Measurements from ENCODE around the gene TMEM147.

Gene TMEM147

DNA sequence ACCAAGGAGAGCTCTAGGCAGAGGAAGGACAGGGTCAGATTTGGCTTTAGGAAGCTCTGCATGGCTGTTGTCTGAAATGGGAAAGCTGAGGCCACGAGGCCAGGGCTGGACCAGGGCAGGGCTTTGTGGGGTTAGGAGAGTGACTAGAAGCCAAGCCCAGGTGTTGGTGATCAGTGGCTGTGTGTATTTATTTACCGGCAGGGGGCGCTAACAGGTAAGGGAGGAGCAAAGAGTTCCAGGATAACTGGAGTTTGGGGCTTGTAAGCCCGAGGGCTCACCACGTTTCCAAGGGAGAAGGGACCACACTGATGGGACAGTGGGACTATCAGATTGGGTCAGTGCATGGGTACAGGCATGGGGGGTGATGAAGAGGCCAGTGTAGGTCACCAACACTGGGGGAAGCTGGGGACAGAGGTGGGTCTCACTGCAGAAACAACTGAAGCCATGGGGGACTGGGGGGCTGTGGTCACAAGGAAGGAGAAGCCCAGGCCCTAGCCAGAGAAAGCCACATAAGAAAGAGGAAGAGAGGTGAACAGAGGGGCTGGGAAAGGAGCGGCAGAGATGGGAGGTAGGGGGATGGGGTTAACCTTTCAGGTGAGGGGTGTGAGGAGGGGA lies 3.9 kb downstream of the TMEM147 start:
- peak; percentile 42 for DNase-seq

DNA sequence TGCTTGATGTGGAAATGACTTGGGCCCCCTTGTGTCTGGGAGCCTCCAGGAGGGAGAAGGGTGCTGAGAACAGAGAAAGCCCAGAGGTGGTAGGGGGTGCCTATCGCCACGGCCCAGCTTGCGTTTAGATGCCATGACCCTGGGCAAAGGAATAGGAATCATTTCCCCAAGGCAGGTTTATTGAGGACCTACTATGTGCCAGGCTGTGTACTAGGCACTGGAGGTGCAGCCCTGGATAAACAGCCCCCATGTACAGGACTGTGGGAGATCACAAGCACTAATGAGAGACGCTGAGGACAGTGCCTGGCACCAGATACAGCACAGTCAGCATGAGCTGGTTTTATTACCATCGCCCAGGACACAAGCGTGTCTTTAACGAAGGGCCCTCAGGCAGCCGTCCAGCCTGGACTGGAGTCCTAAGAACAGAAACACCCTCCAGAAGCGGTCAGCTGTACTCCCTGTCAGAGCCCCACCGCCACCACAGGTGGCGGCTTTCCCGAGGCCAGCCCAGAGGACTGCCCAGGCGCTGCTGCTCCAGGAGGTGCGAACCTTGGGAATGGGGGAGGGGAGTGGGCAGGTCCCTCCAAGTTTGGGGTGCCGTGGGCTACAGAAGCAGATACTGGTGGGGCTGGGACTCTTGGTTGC lies 4.6 kb downstream of the TMEM147 start:
- DNase-seq, result no peak

DNA sequence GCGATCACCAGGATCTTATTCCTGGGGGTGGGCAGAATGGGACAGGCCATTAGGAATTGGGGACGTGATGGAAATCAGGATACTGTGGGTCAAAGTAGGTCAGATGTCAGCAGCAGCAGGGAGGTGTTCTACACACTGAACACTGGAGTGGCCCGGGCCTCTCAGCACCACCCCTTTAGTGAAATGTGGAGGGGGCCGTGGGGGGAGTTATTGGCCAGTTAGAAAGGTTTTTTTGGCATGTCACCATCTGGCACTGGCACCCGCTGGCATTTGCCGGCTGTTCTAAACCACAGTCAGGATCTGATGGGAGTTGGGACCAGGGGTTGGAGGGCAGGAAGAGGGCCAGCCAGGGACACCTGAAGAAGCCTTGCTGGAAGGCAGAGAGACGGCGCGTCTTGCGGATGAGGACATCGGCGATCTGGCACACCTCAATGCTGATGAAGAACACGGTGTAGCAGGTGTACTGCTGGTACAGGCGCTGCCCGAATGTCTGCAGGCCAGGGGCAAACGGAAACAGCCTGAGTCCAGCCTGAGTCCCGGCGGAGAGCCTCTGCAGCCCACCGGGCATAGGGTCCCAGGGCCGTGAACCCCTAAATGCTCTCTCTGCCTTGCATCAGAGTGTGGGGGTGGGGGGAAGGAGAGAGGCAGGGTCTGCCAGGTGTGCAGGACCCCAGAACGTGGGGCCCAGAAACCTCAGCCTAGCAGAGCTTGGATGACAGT lies 5.8 kb downstream of the TMEM147 start:
- no peak for DNase-seq

DNA sequence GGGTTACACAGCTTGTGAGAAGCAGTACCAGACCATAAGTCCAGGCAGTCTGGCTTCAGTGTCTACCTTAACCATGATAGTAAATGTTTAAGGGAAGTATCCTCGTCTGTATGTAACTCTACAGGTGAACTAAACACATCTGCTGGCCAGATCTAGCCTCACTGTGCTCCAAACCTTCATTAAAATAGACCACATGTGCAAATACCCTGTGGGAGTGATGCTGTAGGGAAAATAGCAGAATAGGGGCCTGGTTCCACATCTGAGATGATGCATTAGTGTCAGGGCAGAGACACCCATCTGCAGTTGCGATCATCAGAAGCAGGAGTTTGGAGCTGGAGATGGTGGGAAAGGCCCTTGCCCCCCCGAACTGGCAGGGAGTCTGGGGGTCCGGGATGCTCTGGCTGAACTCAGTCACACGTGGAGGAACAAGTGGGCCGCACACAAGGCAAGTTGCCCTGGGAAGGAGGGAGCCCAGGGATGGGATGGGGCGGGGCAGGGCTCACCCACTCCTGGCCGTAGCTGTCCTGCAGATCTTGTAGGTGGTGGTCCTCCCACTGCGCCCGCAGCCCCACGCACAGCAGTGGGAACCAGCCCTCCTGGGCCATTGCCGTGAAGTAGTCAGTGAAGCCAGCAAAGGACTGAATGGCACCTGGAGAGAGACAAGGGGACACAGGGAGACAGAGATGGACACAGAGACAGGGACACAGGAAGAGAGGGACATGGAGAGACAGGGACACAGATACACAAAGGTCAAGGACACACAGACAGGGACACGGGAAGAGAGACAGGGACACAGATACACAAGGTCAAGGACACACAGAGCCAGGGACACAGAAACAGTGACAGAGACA lies 7.3 kb downstream of the TMEM147 start:
- DNase-seq, result no peak

DNA sequence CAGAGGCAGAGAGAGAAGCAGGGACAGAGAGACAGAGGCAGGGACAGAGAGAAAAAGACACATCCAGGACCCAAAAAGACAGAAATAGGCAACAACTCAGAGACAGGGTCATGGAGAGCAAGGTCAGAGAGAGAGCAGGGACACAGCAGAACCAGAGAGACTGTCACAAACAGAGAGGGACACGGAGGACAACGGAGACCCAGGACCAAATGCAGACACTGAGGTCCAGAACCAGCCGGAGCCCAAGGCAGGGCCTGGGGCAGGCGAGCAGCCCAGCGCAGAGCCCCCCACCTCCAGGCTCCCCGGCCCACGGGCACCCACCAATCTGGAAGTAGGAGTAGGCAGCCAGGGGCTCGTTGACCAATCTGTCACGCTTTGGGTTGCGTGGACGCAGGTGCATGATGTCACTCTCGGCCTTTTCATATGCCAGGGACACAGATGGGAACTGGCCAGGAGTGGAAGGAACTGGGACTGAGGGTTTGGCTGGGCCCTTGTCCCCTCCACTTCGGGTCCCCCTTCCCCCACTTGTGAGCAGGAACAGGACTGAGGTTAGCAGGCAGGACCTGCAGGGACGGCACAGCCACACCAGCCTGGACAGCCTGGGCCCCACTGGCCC lies 8.1 kb downstream of the TMEM147 start:
- no peak for DNase-seq

DNA sequence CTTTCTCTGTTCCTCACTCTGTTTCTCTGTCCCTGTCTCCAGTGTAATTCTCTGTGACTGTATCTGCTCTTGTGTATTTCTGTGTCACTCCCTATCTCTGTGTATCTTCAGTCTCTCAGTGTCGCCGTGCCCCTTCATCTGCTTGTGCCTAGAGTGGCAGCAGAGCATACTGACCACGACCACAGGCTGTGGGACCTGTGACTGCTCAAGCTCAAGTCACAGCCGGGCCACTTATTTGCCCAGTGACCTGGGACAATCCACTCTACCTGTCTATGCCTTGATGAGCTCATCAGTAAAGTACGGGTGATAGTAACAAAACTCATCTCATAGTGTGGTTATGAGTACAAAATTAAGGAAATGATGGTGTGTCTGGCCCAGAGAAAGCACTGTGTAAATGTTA lies 8.7 kb downstream of the TMEM147 start:
- no peak for DNase-seq

DNA sequence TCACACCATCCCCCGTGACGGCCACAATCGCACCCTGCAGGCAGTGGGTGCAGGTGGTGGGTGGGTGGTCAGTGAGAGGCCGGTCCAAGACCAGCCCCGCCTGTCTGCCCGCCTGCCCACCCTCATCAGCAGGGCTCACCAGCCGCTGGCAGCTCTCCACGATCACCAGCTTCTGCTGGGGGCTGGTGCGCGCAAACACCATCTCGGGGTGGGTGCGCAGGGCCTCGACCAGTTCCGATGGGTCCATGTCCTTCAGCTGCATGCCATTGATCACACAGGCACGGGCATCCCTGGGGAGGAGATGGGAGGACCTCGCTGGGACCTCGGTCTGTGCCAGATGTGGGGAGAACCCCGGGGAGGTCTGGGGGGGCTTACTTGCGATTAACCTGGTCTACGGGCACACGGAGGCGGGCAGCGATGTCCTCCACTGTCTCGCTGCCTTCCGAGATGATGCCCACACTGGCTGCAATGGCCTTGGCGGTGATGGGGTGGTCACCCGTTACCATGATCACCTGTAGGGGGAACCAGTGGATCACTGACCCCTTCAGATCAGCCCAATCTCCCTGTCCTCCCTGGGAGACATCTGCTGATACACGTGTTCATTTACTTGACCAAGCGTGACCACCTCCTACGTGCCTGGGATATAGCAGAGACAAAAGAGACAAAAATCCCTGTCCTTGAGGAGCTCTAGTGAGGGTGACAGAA lies 10.0 kb downstream of the TMEM147 start:
- DNase-seq, result no peak

DNA sequence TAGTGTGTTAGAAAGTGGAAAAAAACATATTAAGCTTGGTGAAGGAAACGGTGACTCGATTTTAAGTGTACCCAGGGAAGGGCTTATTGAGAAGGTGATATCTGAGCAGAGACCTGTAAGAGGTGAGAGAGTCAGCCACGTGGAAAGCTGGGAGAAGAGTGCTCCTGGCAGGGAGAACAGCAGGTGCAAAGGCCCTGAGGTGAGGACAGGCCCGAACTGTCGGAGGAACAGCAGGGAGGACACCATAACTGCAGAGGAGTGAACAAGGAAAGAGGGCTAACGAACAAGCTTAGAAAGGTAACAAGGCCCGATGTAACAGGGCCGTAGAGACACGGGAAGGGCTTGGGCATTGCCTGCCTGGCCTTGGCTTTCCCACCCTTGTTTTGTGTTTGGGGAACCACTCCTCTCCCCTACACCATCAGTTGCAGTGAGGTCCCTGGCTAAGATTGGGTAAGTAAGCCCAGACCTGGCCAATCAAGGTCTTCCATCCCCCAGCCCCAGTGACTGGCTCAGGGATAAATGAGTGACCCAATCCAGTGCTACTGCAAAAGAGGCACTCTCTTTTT lies 10.7 kb downstream of the TMEM147 start:
- DNase-seq, result no peak

DNA sequence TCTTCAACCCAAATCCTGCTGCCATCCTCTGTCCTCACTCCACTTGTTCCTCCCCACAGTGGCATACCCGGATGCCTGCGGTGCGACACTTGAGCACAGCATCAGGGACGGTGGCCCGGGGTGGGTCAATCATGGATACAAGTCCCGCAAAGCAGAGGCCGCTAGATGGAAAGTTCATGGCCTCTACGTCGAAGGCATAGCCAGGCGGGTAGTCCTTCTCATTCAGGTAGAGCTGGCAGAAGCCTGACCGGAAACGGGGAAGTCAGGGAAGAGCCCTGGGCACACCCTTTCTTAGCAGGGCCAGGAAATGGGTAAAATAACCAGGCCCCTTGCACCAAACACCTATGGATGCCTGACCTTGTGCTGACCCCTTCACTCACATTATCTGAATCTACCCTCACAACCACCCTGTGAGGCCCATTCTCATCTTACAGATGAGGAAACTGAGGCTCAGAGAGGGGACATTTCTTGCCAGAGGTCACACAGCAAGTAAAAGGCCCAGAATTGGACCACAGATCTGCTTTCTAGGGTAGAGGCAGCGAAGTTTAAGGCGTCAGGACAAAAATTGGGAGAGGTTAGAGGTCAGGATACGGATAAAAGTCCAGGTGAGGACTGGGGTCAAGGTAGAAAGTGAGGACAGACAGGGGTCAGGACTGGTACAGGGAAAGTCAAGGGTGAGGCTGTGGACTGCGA lies 11.6 kb downstream of the TMEM147 start:
- DNase-seq, result no peak

DNA sequence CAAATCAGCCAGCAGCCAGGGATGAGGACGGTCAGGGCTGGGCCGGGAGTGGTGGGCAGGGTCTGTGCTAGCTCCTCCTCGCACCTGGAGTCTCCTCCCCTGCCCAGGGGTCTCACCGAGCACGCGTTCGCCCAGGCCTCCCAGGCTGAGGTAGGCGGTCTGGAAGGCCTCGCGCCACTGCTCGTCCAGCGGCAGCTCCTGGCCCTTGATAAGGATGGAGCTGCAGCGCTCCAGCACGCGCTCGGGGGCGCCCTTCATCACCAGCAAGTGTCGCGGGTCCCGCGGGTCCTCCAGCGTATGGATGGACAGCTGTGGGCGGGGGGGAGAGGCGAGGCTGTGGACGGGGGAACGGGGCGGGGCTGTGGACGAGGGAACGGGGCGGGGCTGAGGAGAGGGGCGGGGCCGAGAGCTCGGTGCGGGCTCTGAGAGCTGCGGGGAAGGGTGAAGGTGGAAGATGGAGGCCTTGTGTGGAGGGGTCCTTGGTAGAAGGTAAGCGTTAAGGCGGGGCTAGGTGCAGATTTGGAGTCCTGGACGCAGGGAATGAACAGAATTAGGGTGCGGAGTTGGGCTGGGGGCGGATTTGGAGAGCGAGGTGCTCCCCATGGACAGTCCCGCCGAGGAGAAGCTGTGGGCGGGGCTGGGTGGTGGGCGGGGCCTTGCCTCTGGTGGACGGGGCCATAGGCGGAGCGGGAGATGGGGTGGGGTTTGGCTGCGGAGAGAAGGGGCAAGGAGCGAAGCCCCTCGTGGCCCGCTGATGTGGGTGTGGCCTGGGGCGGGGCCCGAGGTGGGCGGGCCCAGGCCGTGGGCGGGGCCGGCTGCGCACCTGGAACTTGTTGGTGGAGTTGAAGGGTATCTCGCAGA lies 12.3 kb downstream of the TMEM147 start:
- no peak for DNase-seq

DNA sequence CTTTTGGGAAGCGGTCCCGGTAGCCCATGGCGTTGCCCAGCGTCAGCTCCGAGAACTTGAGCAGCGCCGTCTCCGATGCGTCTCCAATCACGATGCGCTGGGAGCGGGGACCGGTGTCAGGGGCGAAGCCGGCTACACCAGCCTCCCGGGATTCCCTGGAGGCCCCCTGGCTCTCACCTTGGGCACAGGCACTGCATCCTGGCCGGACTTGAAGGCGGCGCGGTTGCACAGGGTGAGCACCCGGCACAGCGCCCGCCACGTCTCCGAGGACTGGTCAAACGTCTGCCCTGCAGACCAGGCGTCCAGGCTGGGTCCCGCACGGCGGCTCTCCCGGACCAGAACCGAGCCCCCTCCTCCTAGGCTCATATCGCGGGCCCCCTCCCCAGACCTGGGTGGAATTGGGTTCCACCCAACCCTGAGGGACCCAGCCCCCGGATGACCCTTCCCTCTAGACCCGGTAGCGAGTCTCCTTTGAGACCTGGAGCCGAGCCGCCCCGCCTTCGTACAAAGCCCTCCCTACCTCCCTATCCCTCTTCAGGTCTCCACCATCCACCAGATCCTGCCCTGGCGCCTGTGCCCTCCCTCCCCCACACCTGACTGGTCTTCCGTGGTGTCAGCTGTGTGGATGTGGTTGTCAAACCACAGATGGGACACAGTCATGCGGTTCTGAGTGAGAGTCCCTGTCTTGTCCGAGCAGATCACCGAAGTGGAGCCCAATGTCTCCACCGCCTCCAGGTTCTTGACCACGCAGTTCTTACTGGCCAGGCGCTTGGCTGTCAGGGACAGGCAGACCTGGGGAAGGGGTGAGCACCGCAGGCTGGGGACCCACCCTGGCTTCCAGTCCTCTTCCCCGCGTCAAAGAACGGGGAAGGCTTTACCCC lies 13.2 kb downstream of the TMEM147 start:
- no peak for DNase-seq

DNA sequence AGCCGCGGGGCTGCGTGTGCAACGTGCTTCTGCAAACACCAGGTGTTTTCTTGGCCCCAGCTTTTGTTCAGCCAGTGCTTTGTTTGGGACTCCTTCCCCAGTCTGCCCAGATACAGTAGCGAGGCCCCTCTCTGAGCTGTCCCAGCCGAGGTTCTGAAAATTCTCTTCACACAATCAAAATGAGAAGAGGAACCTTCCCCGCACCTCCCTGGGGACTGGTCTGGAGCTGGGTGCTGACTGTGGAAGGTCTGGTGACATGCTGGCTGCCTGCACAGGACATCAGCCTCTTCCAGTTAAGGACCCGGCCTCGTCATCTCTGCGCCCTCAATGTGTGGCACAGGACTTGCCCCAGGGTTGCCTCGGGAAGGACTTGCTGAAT lies 13.8 kb downstream of the TMEM147 start:
- DNase-seq, result no peak

DNA sequence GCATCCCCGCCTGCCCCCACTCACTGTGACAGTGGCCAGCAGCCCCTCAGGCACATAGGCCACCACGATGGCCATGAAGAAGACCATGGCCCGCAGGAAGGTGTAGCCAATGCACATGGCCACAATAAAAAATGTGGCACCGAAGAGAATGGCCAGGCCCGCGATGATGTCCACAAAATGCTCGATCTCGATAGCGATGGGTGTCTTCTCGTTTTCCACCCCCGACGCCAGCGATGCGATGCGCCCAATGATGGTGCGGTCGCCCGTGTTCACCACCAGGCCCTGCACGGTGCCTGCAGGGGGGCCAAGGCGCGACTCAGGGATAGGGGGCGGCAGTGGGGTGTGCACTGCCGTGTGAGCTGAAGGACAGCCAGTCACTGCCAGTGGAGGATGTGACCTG lies 14.4 kb downstream of the TMEM147 start:
- no peak for DNase-seq

DNA sequence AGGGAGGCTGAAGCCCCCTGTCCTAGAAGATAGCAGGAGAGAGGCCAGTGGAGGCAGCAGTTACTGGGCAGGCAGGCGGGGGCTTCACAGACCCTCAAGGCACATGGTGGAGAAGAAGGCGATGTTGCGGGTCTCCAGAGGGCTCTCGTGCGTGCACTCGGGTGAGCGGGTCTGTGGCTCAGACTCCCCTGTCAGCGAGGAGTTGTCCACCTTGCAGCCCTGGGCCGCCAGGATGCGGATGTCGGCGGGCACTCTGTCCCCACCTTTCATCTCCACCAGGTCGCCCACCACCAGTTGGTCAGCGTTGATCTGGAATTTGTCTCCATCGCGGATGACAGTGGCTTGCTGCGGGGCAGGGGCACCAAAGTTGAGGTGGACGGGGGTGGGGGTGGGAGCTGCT lies 14.8 kb downstream of the TMEM147 start:
- no peak for DNase-seq

DNA sequence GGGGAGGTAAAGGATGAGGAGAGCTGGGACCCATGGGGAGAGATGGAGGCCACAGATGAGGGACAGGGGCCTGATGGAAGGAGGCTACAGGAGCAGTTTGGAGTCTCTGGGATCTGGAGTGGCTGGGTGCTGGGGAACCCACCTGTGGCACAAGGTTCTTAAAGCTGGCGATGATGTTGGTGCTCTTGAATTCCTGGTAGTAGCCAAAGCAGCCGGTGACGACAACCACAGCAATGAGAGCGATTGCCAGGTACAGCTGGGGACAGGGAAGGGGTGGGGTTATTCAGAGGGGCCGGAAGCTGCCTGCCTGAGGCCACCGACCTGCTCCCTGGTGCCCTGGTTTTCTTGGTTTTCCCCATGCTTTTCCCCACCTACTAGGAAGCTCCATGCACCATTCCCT lies 15.3 kb downstream of the TMEM147 start:
- DNase-seq, result no peak

DNA sequence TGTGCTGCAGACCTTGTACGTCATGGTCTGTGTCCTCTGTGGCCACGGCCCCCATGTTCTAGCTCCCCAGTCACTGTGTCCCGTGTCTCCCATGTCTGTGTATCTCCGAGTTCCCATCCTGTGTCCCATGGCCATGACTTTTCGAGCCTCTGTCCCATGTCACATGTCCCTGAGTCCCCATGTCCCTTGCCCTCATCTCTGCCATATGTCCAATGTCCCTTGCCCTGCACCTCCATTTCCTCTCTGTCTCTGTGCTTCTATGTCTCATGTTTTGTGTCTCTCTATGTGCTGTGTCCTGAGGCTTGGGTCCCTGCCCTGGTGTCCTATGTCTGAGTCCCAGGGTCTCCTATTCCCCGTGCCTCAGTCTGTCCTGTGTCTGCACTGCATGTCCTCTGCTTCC lies 16.0 kb downstream of the TMEM147 start:
- DNase-seq, result no peak

DNA sequence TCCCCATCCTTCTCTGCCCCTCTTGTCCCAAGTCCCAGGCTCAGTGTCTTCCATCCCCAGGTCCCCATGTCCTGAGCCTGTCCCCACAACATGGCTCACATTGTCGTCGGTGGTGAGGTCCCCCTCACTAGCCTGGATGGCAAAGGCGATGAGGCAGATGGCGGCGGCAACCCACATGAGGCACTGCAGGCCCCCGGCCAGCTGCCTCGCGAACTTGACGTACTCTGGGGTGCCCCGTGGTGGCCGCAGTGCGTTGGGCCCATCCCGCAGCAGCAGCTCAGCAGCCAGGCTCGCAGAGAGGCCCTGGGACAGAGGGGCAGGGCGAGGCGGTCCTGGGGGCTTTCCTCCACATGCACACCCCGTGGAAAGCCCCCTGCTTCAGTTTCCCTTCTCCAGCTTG lies 16.9 kb downstream of the TMEM147 start:
- no peak for DNase-seq

DNA sequence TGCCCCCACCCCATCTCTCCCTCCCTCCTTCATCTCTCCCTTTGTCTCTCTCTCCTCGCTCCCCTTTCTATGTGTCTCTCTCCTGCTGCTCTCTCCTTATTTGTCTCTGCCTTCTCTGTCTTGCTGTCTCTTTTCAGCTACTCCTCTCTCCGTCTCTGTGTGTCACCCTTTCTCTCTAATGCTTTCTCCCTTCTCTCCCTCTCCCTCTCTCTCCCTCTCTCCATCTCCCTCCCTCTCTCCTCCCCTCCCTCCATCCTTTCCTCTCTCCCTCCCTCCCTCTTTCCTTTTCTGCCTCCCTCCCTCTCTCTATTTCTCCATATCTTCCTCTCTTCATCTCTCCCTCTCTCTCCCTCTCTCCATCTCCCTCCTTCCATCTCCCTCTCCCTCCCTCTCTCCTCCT lies 17.4 kb downstream of the TMEM147 start:
- no peak for DNase-seq

DNA sequence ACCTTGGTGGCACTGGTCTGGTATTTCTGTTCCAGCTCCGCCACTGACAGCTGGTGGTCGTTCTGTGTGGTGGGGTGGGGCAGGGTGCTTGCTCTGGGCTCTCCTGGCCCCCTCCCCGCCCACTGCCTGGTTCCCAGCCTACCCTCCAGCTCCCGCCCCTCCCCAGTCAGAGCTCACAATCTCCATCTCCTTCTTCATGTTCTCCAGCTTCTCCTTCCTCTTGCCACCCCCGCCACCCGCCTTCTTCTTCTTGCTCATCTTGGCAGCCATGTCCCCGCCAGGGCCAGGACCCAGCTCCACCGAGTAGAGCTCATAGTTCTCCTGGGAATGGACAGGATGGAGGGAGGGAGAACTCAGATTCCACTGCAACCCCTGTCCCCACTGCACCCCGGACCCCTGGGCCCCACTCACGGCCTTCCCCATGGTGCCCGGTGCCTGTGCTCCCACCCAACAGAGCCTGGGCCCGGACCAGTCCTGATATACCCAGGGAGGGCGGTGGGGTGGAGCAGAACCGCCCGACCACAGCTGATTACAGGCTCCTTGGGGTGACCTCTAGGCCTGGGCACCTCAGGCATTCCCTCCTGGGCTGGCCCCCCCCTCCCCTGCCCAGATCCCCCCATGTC lies 17.9 kb downstream of the TMEM147 start, which contains the start of gene ATP4A:
Gene ATP4A, minus strand, starts transcription at position 452 of the 623 bp plus-strand sequence. Its CDS starts 29 bp downstream, at position 423.
- no peak for DNase-seq
